Measurements from ENCODE around the gene DNAH14.

DNA sequence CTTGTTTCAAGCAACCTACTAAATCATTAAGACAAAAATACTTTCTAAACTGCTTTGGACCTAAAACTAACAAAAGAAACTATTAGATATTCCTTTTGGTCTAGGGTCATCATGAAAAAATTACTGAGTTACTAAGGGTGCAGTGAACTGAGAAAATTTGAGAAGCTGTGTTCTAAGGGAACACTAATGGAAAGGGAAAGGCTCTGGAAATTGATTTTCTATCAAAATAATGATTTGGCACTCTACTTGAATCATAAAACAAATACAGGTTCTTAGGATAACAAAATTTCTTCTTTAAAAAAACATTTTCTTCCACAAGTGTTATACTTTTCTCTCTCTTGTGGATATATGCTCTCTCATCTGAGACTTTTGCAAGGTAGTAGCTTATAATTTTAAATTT is 213.5 kb downstream of the DNAH14 start:
- TF ChIP-seq ZNF782 (CRISPR knock-in tag; IDR thresholded peaks at IDR 0.05; ENCODE audit: borderline replicate concordance) (no peak), E2F5 (CRISPR knock-in tag; conservative IDR thresholded peaks at IDR 0.05) (no peak), NPAS2 (CRISPR knock-in tag; IDR thresholded peaks at IDR 0.05; ENCODE audit: borderline replicate concordance) (no peak), HMG20B (CRISPR knock-in tag; conservative IDR thresholded peaks at IDR 0.05) (no peak), RNF2 (conservative IDR thresholded peaks at IDR 0.05; ENCODE audit: low read depth) (no peak), SNAPC2 (CRISPR knock-in tag; IDR thresholded peaks at IDR 0.05) (no peak)
